Measurements from ENCODE around the gene WDFY4.

- TF ChIP-seq SRF (IDR thresholded peaks at IDR 0.05; ENCODE audit: low read depth), result no peak
- no peak for TF ChIP-seq CTCF (IDR thresholded peaks at IDR 0.05 in 2 of 3, conservative IDR thresholded peaks at IDR 0.05 in 1 of 3; ENCODE audit: borderline replicate concordance in 1 of 3, insufficient read depth in 1 of 3, low read depth in 2 of 3, low read length in 2 of 3)
- TF ChIP-seq, protein P1, sequence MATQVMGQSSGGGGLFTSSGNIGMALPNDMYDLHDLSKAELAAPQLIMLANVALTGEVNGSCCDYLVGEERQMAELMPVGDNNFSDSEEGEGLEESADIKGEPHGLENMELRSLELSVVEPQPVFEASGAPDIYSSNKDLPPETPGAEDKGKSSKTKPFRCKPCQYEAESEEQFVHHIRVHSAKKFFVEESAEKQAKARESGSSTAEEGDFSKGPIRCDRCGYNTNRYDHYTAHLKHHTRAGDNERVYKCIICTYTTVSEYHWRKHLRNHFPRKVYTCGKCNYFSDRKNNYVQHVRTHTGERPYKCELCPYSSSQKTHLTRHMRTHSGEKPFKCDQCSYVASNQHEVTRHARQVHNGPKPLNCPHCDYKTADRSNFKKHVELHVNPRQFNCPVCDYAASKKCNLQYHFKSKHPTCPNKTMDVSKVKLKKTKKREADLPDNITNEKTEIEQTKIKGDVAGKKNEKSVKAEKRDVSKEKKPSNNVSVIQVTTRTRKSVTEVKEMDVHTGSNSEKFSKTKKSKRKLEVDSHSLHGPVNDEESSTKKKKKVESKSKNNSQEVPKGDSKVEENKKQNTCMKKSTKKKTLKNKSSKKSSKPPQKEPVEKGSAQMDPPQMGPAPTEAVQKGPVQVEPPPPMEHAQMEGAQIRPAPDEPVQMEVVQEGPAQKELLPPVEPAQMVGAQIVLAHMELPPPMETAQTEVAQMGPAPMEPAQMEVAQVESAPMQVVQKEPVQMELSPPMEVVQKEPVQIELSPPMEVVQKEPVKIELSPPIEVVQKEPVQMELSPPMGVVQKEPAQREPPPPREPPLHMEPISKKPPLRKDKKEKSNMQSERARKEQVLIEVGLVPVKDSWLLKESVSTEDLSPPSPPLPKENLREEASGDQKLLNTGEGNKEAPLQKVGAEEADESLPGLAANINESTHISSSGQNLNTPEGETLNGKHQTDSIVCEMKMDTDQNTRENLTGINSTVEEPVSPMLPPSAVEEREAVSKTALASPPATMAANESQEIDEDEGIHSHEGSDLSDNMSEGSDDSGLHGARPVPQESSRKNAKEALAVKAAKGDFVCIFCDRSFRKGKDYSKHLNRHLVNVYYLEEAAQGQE (IDR thresholded peaks at IDR 0.05; ENCODE audit: low read depth), result no peak
- TF ChIP-seq JUND (IDR thresholded peaks at IDR 0.05), result no peak
- no peak for TF ChIP-seq POLR2A (IDR thresholded peaks at IDR 0.05; ENCODE audit: borderline replicate concordance, extremely low read depth, insufficient read depth, insufficient read length)
Observed at GRCh38 chr10:48697091-48697490, 12.4 kb downstream of the WDFY4 start.
